Mucosa of rectum (tissue), 2 donors: ENCODE results near the gene CEP295NL.
"Not testable (repeated sequence)": the region's sequence is repeated elsewhere in the genome, so short reads cannot be mapped to it uniquely, and the experiment has no call there.

Source experiments
- H3K27ac ChIP-seq, 2 donors: one replicate each; pipeline ENCODE4 v1.7.0; 2013; ENCODE audit warnings: inconsistent platforms in 2 of 2, low read depth in 2 of 2, low read length in 2 of 2
- H3K27me3 ChIP-seq, 2 donors: one replicate each; pipeline ENCODE4 v1.7.0; 2013; ENCODE audit warnings: low read length in 2 of 2; ENCODE audit not compliant: control insufficient read depth in 2 of 2, insufficient read depth in 2 of 2
- H3K36me3 ChIP-seq, 2 donors: one replicate each; pipeline ENCODE4 v1.7.0; 2013; ENCODE audit warnings: low read length in 2 of 2; ENCODE audit not compliant: control insufficient read depth in 2 of 2, insufficient read depth in 2 of 2
- H3K4me1 ChIP-seq, 2 donors: one replicate each; pipeline ENCODE4 v1.7.0; 2013; ENCODE audit warnings: low read length in 2 of 2, mild to moderate bottlenecking in 1 of 2; ENCODE audit not compliant: control insufficient read depth in 2 of 2, insufficient read depth in 2 of 2
- H3K4me3 ChIP-seq, 2 donors: one replicate each; pipeline ENCODE4 v1.7.0; 2013; ENCODE audit warnings: low read length in 2 of 2
- H3K9ac ChIP-seq, 2 donors: one replicate each; pipeline ENCODE4 v1.7.0; 2013; ENCODE audit warnings: low read length in 2 of 2, low read depth in 1 of 2, mild to moderate bottlenecking in 1 of 2
- H3K9me3 ChIP-seq, 2 donors: one replicate each; pipeline ENCODE4 v1.7.0; 2013; ENCODE audit warnings: low read length in 2 of 2; ENCODE audit not compliant: control insufficient read depth in 2 of 2
- donor health status: healthy.
- donor health status: Normal muscosa, but diverticular disease.

CEP295NL gene

GRCh38 chr17:78902231-78902630 lies 770 bp downstream of the CEP295NL start:
- not testable (repeated sequence) for H3K27me3 ChIP-seq, H3K4me1 ChIP-seq, H3K36me3 ChIP-seq, H3K27ac ChIP-seq, H3K9me3 ChIP-seq, H3K9ac ChIP-seq, H3K4me3 ChIP-seq

GRCh38 chr17:78901806-78902205 lies 1.2 kb downstream of the CEP295NL start:
- no peak overlapping the region for H3K9ac ChIP-seq
- peaks cover 0 to 4% of the 10 kb centered on the region in 2 donors for H3K4me1 ChIP-seq
- H3K27ac ChIP-seq = no peak overlapping the region
- H3K9me3 ChIP-seq = no peaks in the 10 kb centered on the region
- no peaks in the 10 kb centered on the region for H3K36me3 ChIP-seq
- no peaks in the 10 kb centered on the region for H3K27me3 ChIP-seq
- H3K4me3 ChIP-seq = no peak overlapping the region

GRCh38 chr17:78900816-78901215 lies 2.2 kb downstream of the CEP295NL start:
- Histone ChIP-seq H3K36me3 (no peaks in the 10 kb centered on the region), H3K4me1 (peaks cover 3 to 6% of the 10 kb centered on the region in 2 donors), H3K27ac (no peak overlapping the region), H3K9me3 (no peaks in the 10 kb centered on the region), H3K4me3 (no peak overlapping the region), H3K9ac (no peak overlapping the region), H3K27me3 (no peaks in the 10 kb centered on the region)

- no peaks in the 10 kb centered on the region for H3K27me3 ChIP-seq
- H3K9me3 ChIP-seq = no peaks in the 10 kb centered on the region
- H3K9ac ChIP-seq = no peak overlapping the region
- H3K27ac ChIP-seq = no peak overlapping the region
- H3K4me1 ChIP-seq = peaks cover 6 to 7% of the 10 kb centered on the region in 2 donors
- H3K36me3 ChIP-seq = no peaks in the 10 kb centered on the region
- no peak overlapping the region for H3K4me3 ChIP-seq
Measured at GRCh38 chr17:78899361-78900260, 3.4 kb downstream of the CEP295NL start.

- Histone ChIP-seq H3K36me3 (no peaks in the 10 kb centered on the region), H3K9ac (no peak overlapping the region), H3K4me1 (peaks cover 6 to 7% of the 10 kb centered on the region in 2 donors), H3K27me3 (no peaks in the 10 kb centered on the region), H3K9me3 (no peaks in the 10 kb centered on the region), H3K27ac (no peak overlapping the region), H3K4me3 (no peak overlapping the region)
Measured at GRCh38 chr17:78898947-78899346, 4.1 kb downstream of the CEP295NL start.

GRCh38 chr17:78898075-78898836 lies 4.7 kb downstream of the CEP295NL start:
- Histone ChIP-seq H3K9me3 (no peaks in the 10 kb centered on the region), H3K36me3 (no peaks in the 10 kb centered on the region), H3K27me3 (no peaks in the 10 kb centered on the region), H3K4me3 (no peak overlapping the region), H3K9ac (no peak overlapping the region), H3K4me1 (peaks cover 6 to 7% of the 10 kb centered on the region in 2 donors), H3K27ac (no peak overlapping the region)

GRCh38 chr17:78897664-78898047 lies 5.3 kb downstream of the CEP295NL start:
- Histone ChIP-seq H3K27ac (no peak overlapping the region), H3K36me3 (no peaks in the 10 kb centered on the region), H3K4me3 (no peak overlapping the region), H3K9ac (no peak overlapping the region), H3K4me1 (peaks cover 7 to 8% of the 10 kb centered on the region in 2 donors), H3K27me3 (no peaks in the 10 kb centered on the region), H3K9me3 (no peaks in the 10 kb centered on the region)

- Histone ChIP-seq H3K9ac (no peak overlapping the region), H3K27ac (no peak overlapping the region), H3K36me3 (no peaks in the 10 kb centered on the region), H3K4me3 (no peak overlapping the region), H3K4me1 (peaks cover 7 to 13% of the 10 kb centered on the region in 2 donors), H3K9me3 (no peaks in the 10 kb centered on the region), H3K27me3 (no peaks in the 10 kb centered on the region)
Measured at GRCh38 chr17:78896834-78897663, 6.0 kb downstream of the CEP295NL start.

GRCh38 chr17:78896091-78896833 lies 6.7 kb downstream of the CEP295NL start:
- Histone ChIP-seq H3K27ac (no peak overlapping the region), H3K9ac (no peak overlapping the region), H3K36me3 (no peaks in the 10 kb centered on the region), H3K4me3 (no peak overlapping the region), H3K9me3 (no peaks in the 10 kb centered on the region), H3K4me1 (peaks cover 10 to 21% of the 10 kb centered on the region in 2 donors), H3K27me3 (no peaks in the 10 kb centered on the region)
